Stimulated activated CD8-positive, alpha-beta memory T cell treated with anti-CD3 and anti-CD28 coated beads, Interleukin-4, amount 100 ng/mL, for 48 hours (primary cell): ENCODE results near the gene HSPH1.

Experiments
- DNase-seq: peaks from one replicate; pipeline ENCODE4 v3.0.0-alpha.2; 2020

Gene HSPH1

GRCh38 chr13:31175847-31176532 is 14.3 kb upstream of the HSPH1 start:
- no peak for DNase-seq

DNA sequence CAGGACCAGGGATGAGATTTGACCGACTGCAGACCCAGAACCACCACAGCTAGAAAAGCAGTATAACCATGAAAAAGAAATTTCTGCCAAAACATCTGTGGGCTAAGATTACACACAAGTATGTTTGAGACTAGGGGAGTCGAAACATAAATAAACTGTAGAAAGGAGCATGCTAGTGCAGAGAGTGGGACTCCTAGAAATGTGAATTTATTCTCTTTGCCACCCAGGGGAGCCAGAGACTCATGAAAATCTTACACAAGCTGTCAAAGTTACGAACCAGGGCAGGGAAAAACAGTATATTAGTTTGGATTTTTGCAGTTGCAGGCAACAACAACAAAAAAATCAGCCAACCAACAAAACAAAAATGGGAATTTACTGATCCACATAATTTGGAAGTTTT is 12.3 kb upstream of the HSPH1 start:
- DNase-seq = no peak

- no peak for DNase-seq
Observed at GRCh38 chr13:31172535-31172934, 10.8 kb upstream of the HSPH1 start.

DNA sequence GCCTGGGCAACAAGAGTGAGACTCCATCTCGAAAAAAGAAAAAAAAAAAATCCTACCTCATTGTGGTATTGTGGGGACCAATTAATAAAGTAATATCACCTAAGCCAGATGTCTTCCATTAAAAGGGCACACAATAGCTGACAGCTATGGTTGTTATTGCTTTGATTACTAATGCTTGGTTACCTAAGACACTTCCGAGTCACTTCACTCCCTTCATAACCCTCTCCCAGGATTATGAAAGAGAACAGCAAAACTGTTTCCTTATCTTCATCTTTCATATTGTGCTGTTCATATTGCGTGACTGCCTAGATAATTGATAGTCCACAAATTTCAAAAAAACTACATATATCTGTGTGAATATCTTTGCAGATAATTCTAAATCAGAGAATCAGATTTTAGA is 10.3 kb upstream of the HSPH1 start:
- no peak for DNase-seq

- no peak for DNase-seq
Observed at GRCh38 chr13:31168736-31169135, 7.0 kb upstream of the HSPH1 start.

DNA sequence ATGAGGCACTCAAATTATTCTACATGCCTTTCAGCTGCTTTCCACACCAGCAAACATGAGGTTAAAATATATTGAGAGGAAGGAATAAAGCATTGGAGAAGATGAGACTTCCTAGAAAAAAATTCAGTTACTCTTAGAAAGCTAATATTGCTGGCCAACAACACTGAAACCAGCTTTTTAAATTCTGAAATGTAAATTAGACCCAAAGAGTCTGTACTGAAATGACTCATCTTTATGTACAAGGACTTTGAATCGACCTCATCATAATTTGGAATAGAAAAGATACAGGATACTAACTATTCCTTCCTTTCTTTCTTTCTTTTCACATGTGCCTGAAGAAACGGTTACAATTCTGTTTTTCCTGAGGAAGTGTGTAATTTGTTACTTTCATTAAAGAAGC is 6.5 kb upstream of the HSPH1 start:
- DNase-seq = no peak

GRCh38 chr13:31167490-31167889 is 5.8 kb upstream of the HSPH1 start:
- DNase-seq = no peak

GRCh38 chr13:31166591-31166990 is 4.9 kb upstream of the HSPH1 start:
- DNase-seq = no peak

DNA sequence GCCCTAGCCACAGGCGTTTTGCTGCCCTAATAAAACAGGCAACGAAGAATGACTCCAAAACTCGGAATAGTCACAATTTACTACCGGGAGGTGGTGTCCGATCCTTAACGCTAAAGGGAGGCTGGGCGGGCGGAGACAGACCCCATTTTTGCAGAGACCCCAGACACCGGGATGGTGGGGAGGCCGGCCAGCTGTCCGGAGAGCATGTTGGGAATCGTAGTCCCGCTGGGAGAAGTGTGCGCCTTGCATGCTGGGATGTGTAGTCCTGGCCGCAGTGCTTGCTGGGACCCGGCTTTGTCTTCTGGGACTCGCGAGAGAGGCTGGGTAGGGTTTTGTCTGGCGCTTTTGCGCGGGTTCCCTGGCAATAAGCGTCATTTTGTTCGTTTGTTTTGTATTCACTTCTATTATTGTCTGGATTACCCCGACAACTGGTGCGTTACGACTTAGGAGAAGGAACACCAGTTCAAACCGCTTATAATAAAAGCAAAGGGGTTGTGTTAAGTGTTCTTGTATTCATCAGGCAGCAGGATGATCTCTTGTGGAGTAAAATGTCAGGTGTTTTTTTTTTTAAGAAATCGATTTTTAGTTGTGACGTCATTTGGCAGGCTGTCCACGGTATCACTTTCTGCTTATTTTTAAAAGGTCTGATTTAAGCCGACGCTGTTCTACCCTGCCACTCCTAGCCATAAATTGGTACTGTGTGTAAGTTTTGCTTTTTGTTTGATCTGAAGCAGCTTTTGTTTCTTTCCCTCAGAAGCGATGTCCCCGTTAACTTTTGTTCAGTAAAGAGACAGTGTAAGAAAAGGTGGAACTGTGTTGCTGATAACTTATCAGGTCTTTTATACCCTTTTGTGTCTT is 676 bp upstream of the HSPH1 start:
- DNase-seq = peak; percentile 94

DNA sequence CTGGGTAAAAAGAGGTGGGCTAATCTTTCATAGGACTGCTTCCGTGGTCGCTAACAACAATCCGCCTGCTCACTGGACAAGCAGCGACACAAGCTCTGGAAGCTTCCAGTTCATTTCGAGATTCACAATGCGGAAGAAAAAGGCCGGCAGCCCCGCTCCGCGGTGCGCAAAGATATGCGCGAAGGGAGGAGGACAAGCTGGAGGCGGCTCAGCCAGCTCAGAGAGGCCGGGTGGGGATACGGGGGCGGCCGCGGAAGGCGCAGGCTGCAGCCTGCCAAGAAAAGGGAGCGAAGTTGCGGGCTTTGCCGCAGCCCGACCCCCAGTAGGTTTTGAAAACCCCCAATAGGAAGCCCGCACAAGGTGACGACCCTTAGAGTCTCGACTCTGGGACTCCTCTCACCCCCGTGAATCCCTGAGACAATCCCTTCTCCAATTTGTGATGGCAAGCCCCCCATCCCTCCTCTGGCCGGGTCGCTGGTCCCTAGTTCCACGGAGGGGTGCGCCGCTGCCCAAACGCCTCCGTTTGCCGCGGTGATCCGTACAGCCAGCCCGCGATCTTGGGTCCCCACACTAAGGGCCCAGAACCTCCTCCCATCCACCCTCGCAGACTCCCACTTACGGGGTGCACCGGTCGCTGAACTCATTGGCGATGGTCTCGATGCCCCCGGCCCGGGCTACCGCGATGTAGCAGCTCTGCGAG is 697 bp downstream of the HSPH1 start:
- peak; percentile 80 for DNase-seq

GRCh38 chr13:31159306-31159705 is 2.4 kb downstream of the HSPH1 start:
- DNase-seq = no peak

- DNase-seq = no peak
Observed at GRCh38 chr13:31154939-31155338, 6.8 kb downstream of the HSPH1 start.

- no peak for DNase-seq
Observed at GRCh38 chr13:31151837-31152236, 9.9 kb downstream of the HSPH1 start.

- no peak for DNase-seq
Observed at GRCh38 chr13:31150315-31150985, 11.3 kb downstream of the HSPH1 start.

GRCh38 chr13:31149604-31150003 is 12.1 kb downstream of the HSPH1 start:
- no peak for DNase-seq

GRCh38 chr13:31145417-31145816 is 16.3 kb downstream of the HSPH1 start:
- no peak for DNase-seq

- DNase-seq = no peak
Observed at GRCh38 chr13:31138515-31138914, 23.2 kb downstream of the HSPH1 start.

DNA sequence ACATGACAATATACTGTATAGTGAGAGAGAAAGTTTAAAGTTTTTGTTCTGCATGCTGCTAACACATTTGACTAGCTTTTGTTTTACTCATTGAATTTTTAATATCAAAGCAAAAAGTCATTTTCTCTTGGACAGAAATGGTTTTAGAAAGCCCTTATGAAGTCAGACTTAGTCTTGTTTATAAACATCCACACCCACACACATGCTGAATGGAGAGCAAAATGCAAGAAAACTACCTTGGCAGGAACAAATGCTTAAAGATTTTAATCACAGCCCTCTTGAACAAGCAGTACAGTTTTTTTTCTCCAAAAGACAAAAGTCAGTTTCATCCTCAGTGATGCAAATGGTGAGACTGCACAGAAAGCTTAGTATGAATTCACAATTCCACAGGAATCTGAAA is 25.0 kb downstream of the HSPH1 start:
- DNase-seq = no peak

DNA sequence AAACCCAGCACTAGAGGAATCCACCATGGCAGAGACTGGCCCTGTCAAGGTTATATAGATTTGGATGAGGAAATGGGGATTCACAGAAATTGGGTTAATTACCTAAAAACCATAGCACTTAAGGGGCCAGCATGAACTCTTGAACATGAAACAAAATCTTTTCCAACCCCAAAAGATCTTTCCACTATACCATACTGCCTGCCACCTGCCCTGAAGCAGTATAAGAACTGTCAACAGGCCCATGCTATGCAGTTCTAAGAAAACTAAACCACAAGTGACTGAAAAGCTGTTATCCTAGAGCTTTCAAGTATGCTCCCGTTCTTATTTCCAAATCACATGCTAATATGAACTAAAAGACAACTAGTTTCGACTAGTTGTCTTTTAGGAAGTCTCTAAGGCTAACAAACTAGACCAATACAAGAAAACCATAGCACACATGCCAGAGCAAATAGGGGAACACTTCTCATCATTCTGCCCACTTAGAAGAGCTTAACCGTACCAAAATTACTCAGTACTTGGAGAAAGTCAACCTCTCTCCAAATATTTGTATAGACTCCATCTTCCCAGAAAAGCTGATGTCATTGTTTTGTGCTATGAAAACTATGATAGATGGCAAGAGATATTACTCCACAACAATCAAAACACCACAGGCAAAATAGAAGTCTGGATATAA is 27.5 kb downstream of the HSPH1 start:
- DNase-seq = no peak

GRCh38 chr13:31133621-31134020 is 28.1 kb downstream of the HSPH1 start:
- DNase-seq = no peak

DNA sequence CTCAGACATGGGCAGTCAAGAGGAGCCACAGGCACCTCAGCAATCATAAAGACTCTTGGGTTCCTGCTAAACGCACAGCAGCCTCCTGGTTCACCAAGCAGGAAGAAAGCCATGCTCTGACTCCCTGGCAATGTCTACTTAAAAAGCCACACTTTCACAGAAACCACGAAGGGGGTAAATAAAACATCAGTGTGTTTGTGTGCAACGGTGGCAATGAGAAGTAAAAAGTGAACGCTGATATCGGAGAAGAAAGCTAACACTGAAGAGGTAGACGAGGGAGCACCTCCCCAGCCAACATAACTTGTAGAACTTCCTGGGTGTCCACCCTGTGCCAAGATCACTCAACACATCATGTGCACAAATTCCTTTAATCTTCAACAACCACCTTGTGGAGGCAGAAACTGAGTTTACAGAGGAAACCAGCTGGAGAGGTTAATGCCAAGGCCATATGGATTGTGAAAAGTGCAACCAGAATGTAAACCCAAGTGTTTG is 30.2 kb downstream of the HSPH1 start:
- no peak for DNase-seq

GRCh38 chr13:31129419-31129818 is 32.3 kb downstream of the HSPH1 start:
- no peak for DNase-seq

DNA sequence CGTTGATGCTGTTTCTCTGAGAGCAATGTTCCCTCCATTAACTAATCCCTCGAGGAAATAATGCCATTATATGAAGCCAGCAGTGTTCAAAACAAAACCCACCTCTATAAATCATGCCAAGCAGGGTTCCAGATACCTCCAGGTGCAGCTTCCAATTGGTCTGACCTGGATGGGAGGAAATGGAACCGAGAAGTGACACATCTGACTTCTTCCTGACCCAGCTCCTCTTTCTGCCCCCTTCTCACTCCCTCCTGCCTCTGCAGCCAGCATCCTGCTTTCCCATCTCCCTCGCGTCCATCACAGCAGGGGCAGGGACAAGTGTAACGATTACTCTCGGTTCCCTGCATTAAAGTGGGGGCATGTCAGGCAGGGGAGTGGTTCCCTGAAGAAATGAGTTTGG is 37.5 kb downstream of the HSPH1 start:
- DNase-seq = no peak
